HG03045 (cell line): ENCODE results near the gene SLC22A1.
"Not testable (repeated sequence)": the region's sequence is repeated elsewhere in the genome, so short reads cannot be mapped to it uniquely, and the experiment has no call there.

Experiments used
- ATAC-seq: cut with Tn5 transposase; IDR thresholded peaks from one replicate; pipeline ENCODE4 v1.9.1; 2021; ENCODE audit warnings: mild to moderate bottlenecking, moderate library complexity; ENCODE audit not compliant: unreplicated experiment

The SLC22A1 gene

GRCh38 chr6:160121558-160121957, at the start of gene SLC22A1:
Gene SLC22A1 (plus strand): TSS chr6:160121815. CDS start chr6:160121936, 121 bp downstream.
- no peak for ATAC-seq

- no peak for ATAC-seq
Measured at GRCh38 chr6:160073272-160073671, 48.3 kb upstream of the SLC22A1 start.

GRCh38 chr6:160076009-160076408, 45.6 kb upstream of the SLC22A1 start:
- ATAC-seq: no peak

GRCh38 chr6:160077024-160077423, 44.6 kb upstream of the SLC22A1 start:
- no peak for ATAC-seq

- no peak for ATAC-seq
Measured at GRCh38 chr6:160077526-160077925, 44.1 kb upstream of the SLC22A1 start.

- no peak for ATAC-seq
Measured at GRCh38 chr6:160078883-160079685, 42.5 kb upstream of the SLC22A1 start.

GRCh38 chr6:160079686-160080043, 42.0 kb upstream of the SLC22A1 start:
- ATAC-seq: no peak

- no peak for ATAC-seq
Measured at GRCh38 chr6:160080097-160080496, 41.5 kb upstream of the SLC22A1 start.

- ATAC-seq: no peak
Measured at GRCh38 chr6:160081398-160081797, 40.2 kb upstream of the SLC22A1 start.

GRCh38 chr6:160082627-160083026, 39.0 kb upstream of the SLC22A1 start:
- ATAC-seq: no peak

GRCh38 chr6:160084198-160084776, 37.3 kb upstream of the SLC22A1 start:
- no peak for ATAC-seq

- no peak for ATAC-seq
Measured at GRCh38 chr6:160085226-160085625, 36.4 kb upstream of the SLC22A1 start.

- no peak for ATAC-seq
Measured at GRCh38 chr6:160085713-160086505, 35.7 kb upstream of the SLC22A1 start.

GRCh38 chr6:160086754-160087153, 34.9 kb upstream of the SLC22A1 start:
- ATAC-seq: no peak

GRCh38 chr6:160088069-160088783, 33.4 kb upstream of the SLC22A1 start:
- ATAC-seq: no peak

GRCh38 chr6:160088784-160089533, 32.7 kb upstream of the SLC22A1 start:
- no peak for ATAC-seq

GRCh38 chr6:160089534-160089897, 32.1 kb upstream of the SLC22A1 start:
- ATAC-seq: no peak

- ATAC-seq: not testable (repeated sequence)
Measured at GRCh38 chr6:160090442-160091239, 31.0 kb upstream of the SLC22A1 start.

- not testable (repeated sequence) for ATAC-seq
Measured at GRCh38 chr6:160092176-160092575, 29.4 kb upstream of the SLC22A1 start.

GRCh38 chr6:160092602-160093001, 29.0 kb upstream of the SLC22A1 start:
- no peak for ATAC-seq
